HG02970 (cell line): ENCODE measurements around the gene FAHD2A.
"Not testable (repeated sequence)": the region's sequence is repeated elsewhere in the genome, so short reads cannot be mapped to it uniquely, and the experiment has no call there.

Experiments used
- ATAC-seq: cut with Tn5 transposase; IDR thresholded peaks from one replicate; pipeline ENCODE4 v1.9.1; 2021; ENCODE audit warnings: mild to moderate bottlenecking, moderate library complexity, moderate number of reproducible peaks; ENCODE audit not compliant: unreplicated experiment, low FRiP score

Gene FAHD2A

DNA sequence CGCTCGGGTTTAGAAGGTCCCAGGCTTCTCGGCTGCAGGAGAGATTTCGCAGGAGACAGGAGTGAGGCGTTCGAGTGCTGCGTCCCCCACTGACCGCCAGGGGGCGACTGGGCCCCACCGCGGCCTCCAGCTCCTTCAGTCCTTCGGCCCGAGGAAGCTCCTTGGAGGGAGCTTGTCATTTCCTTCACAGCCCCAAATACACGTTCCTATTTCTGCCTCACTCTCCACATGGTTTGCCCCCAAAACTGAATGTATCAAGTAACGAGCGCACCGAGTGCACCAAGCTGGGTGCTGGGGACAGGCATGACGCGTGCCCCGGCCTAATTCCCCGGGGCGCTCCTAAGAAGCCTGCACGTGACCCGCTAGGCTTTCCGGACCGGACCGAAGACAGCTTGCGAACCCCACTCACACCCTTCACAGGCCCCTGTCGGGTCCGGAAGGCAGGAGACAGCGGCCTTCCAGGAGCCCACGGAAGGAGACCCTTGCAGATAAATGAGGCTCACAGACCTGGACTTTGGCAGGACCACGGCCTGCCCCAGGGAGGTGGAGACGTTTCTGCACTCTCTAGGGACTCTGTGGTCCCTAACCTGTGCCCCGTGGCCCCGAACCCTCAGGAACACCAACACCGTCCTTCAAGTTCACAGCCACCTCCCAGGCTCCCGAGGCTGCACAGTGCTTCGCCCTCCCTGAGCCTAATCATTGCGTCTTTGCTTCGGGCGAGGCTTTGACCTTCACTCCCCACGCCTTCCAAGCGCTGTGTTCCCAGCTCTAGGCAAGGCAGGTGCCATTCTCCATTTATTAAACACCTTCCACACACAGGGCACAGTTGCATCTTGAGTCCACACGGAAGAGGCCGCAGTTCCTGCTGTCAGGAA, 13.0 kb upstream of the FAHD2A start:
- no peak for ATAC-seq

DNA sequence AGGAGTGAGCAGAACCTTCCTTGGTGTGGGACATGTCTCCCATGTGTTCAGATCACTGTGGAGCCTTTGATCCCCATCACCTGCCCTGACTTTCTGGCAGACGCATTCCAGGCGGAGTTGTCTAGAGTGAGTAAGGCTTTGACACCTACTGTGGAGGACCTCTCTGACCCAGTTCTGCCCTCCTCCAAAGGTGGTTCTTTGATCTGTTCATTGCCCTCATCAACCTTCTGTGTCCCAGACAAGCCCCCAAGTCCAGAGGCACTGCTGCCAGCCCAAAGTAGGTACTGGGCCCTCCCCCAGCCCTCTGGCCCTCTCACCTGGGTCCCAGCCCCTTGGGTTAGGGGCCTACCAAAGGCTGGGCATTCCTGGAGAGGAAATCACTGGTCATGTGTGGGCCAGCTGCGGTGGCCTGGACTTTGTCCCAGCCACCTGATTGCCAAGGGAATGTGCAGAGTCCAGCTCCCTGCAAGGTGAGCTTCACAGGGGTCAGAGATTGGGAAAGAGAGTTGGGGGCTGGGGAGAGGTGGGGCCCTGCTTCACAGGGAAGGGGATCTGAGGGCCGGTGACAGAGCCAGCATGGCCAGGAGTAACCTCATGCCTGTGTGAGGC, 12.1 kb upstream of the FAHD2A start:
- ATAC-seq, result no peak

DNA sequence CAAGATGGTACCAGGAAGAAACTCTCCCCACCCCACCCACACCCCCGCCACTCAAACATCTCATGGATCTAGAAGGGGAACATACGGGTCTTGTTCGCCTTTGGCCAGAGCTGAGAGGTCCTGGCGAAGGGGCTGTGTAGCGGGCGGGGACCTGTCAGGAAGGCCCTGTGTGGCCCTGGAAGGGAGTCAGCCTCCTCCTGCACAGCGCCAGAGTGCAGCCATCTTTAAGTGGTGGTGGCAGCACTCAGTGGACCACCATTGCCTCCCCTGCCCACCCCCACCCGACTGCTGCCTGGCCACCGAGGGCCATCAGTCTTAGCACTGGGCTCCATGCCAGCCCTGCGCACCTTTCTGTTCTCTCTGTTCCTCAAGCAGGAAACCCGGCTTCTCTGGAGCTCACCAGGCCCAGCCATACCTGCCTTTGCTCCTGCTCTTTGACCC, 11.6 kb upstream of the FAHD2A start:
- ATAC-seq, result no peak

DNA sequence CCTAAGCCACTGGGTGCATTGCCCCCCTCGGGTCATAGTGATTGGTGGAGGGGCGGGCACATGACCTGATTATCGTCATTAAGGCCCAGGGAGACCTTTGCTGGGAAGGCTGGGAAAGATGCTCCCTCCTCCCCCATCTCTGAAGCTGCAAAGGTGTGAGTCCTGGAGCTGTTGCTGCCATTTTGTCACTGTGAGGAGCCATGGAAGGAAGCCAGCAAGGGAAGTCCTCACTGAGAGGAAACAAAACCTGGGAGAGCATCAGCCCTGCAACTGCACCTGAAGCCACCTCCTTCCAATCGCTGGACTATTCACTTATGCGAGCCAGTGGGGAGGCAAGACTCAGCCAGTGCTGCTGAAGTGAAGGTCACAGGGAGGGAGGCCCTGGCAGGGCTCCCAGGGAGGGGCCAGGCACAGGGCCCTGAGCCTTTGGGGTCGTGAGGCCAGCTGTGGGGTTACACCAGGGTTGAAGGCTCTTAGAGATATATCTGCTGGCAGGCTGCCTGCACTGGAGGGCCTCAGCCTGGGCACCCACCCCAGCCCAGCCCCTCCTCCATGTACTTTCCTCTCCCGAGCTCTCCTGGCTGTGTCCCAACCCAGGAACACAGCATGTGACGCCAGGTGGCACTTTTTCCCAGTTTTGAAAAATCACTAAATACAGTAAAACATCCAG, 10.7 kb upstream of the FAHD2A start:
- ATAC-seq, result no peak

DNA sequence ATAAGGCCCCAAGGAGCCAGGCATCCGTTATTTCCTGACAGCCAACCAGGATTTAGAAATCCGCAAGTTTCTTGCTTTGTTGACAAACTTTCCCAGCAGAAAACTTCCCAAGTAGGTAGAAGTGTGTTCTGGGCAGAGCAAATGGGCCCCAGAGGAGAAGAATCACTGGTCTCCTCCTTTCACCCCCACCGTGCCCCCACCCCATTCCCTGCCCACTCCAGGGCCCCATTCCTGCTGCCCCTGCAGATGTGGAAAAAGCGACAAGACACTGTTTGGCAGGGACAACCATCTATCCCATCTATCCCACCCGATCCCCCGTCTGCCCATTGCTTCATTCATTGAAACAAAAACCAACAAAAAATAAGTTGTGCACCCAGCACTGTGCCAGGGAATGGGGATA, 10.2 kb upstream of the FAHD2A start:
- no peak for ATAC-seq

DNA sequence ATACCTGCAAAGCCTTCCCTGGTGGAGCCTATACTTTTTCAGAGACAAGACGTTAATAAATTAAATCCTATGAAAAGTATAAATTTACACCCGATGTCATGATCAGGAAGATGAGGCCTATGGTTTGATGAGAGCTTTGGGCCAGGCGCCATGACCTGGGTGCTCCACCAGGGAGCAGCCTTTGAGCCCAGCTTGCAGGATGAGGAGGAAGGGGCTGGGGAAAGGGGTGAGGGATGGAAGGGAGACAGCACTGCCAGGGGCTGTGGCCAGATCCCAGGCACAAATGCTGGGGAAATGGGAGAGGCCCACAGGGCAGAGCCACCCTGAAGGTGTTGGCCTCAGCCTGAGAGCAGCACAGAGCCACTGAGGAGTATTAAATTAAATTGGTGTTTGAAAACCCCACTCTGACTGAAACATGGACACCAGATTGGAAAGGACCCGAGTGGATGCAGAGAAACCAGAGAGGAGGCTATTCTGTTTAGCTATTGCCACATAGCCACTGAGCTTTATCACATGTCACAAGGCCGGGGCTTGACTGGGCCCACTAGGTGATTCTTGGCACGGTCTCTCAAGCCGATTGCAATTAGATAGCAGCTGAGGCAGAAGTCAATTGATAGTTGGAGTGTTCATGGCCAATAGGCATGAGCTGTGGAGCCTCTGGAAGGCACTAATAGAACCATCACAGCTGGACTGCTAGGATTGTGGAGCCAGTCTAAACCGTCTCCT, 9.6 kb upstream of the FAHD2A start:
- no peak for ATAC-seq

DNA sequence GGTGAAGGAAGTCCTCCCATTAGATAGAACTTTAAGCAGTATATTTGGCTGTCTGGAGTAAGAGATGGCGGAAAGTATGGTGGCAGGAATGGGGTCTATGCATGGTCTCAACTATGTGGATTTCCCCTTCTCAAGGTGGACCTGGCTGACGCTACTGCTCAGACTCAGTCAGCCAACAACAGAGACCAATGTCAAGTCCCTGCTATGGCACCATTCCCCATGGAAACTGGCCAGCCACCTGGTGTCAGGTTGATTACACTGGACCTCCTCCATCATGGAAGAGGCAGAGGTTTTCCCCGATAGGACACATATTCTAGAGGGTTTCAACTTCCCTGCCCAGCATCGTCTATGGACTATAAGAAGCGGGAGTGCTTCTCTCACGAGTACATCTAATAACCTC, 8.6 kb upstream of the FAHD2A start:
- ATAC-seq, result no peak

DNA sequence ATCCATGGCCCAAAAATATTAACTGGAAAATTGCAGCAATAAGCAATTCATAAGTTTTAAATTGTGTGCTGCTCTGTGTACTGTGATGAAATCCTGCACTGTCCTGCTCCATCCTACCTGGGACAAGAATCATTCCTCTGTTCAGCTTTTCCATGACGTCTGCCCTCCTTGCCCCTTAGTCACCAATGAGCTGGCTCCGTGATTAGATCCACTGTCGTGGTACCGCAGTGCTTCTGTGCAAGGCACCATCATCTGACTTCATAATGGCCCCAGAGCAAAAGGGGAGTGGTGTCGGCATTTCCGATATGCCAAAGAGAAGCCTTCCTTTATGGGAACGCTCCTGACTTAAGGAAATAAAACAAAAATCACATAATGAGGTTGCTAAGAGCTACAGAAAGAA, 3.4 kb upstream of the FAHD2A start:
- no peak for ATAC-seq

DNA sequence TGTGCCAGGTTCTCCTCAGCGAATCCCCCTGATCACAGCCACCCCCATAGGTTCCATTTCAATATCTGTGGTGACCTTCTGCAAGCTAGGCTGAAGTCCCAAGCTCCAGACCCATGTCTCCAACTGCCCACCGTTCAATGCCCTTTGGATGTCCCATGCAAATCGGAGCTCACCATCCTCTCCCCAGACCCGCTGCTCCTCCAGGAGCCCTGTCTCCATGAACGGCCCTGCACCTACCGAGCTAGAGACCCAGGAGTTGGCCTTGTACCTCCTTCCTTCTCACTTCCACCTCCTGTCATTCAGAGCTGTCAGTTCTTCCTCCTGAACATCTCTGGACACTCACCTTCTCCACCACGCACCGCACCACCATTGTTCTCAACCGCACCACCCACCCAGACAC, 1.0 kb upstream of the FAHD2A start:
- ATAC-seq, result no peak

DNA sequence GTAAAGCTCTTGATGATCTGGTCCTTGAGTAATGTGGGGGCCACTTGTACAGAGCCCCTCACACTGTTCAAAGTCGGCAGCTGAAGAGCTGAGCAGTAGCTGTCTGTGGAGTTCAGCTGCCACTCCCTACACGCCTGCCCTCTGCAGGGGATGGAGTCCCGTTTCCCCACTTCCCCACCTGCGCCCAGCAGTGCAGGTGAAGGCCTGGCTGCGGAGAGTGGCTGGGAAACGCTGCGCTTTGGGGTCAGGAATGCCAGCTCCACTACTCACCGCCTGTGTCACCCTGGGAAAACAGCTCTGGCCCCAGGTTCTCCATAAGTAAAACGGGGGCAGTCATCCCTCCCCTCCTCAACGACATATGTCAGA, 521 bp upstream of the FAHD2A start:
- peak; percentile 13 for ATAC-seq

DNA sequence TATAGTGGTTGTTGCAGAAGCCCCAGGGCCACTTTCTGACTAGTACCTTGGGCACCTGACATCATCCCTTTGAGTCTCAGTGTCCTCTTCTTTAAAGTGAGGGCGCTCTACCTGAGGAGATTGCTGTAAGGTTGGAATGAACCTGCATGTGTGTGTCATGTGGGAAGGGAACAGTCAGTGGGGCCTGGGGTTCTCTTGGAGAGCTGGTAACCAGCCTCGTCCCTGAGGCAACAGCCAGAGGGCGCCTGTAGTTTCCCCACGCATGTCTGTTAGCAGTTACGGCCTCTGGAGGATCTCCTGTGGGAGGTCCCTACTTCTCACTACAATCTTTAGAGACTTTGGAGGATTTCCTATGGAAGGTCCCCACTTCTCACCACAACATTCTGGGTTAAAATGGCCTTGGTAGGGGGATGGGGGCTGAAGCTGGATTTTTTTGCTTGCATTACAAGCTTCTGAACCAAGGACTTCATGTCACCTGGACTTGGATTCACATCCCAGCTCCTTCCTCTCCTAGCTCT, 755 bp downstream of the FAHD2A start:
- ATAC-seq, result not testable (repeated sequence)

DNA sequence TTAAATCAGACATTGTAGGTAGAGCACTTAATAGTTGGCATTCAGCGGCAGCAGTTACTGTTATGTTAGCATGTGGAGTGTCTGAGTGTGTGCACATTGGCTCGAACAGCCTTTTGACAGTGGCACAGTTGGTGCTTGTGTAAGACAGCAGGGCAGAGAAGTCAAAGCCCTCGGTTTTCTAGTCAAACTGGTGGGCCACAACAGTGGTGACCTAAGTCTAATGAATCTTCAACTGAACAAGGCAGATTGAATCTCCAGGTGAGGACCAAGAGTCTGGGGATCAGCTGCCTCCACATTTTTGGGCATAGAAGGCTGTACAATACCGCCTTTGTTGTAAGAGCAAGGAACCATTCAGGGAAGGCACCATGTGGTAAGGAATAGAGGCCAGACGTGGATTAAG, 1.3 kb downstream of the FAHD2A start:
- not testable (repeated sequence) for ATAC-seq

DNA sequence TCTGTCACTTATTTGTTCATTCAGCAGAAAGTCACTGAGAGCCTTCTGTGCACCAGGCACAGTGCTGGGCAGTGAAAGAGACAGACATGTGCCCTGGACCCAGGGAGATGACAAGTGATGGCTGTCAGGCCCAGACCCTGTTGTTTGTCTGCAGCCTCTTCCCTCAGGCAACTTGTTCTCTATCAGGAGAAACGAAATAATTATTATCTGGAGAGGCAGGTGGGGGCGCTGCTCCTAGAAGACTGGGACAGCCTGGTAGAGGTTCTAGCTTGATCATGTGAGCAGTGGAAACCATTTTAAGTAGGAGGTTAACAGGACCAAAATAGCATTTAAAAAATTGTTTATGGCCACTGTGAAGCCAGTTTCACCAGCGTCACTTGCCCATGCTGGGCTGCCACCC, 2.2 kb downstream of the FAHD2A start:
- ATAC-seq, result not testable (repeated sequence)

DNA sequence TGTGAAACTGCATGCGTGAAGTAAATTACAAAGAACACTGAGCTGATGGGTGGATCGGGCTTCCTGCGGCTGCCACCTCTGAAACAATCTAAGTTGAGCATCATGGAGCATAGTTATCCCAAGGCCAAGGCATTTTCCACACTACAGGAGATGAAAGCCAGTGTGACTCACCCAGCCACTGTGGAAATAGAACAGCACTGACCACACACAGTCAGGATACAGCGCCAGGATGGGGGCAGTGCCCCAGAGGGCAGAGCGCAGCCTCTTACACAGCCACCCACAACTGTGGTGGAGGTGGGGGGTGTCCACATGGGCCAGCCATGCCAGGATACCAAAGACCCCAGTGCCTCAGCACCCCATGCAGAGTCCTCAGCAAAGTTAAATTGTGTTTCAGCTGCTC, 8.7 kb downstream of the FAHD2A start:
- ATAC-seq, result not testable (repeated sequence)

DNA sequence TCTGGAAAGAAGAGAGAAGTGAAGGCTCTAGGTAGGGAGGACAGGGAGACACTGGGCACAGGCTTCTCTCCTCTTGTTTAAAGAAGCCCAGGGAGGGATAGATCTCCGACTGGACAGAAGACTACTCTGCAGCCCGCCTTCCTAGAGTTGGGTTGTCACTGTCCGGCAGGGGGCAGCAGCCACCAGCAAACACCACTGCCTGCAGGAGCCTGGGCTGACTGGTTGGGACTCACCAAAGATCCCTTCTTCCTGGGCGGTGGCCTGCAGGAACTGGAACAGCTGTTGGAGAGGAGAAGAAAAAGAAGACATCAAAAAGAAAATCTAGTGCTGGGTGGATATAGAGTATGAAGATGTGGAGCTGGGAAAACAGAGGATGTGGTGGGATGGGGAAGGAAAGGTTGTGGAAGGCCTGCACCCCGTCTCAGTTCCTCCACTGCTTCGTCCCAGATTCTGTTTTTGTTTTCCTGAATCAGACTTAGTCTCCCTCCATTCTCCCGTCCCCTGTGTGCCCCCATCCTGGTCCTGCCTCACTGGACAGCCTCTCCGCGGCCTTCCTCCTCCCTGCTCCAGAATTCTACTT, 11.6 kb downstream of the FAHD2A start:
- not testable (repeated sequence) for ATAC-seq

DNA sequence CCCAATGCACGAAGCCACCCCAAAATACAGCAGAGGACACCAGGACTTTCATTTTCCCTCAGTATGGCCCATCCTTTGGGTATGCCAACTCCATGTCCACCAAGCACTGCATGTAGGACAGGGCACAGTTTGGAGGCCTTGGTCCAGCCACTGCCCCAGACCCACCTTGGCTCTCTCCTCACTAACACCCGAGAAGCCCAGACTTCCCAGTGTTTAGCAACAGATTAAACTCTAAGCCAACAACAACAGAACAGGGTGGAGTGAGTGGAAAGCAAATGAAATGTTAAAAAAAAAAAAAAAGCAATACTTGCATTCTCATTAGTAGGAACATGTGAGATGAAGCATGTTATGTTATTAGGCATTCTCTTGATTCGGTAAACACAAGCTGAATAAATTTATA, 12.6 kb downstream of the FAHD2A start:
- not testable (repeated sequence) for ATAC-seq

DNA sequence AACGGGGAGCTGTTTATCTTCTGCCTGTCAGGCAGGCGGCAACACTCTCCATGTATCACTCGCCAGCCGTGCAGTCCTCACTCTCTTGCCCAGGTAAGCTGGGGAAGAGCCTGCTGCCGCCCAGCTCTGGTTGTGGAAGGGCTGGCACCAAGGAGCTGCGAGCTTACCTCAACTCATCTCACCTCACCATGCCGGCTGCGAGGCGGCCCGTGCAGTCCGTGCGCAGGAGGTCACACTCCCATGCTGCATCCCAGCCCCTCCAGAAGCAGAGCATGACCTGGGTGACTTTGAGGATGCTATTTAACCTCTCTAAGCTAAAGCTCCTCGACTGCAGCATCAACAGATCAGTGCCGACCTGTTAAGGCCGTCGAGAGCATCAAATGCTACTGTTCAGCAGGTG, 13.1 kb downstream of the FAHD2A start:
- ATAC-seq, result not testable (repeated sequence)

DNA sequence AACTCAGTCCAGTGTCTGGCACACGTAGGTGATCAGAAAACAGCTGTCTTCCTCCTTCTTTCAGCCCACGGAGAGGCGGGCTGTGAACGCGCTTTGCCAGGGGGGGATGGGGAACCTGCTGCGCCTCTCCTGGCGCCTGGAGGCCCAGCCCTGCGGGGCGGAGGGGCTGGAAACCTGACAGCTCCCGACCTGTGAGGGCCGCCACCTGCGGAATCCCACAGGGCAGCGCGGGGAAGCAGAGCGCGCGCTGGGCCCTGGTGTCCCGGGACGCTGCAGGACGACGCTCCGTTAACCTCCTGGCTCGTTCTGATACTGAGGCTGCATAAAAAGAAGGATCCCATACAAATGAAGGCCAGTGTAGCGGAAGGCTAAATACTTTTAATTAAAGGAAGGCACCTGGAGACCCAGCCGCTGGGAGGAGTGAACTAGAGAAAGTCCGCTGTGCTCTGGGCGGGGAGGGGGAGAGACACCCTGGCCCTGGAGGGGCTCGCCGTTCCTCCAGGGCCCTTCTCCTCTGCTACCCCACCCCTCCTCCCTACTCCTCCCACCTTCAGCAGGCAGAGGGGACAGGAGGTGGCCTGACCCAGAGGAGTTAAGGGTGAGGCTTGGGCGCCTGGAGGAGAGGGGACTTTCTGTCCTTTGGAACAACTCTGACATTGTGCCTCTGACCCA, 24.8 kb downstream of the FAHD2A start:
- ATAC-seq, result not testable (repeated sequence)

DNA sequence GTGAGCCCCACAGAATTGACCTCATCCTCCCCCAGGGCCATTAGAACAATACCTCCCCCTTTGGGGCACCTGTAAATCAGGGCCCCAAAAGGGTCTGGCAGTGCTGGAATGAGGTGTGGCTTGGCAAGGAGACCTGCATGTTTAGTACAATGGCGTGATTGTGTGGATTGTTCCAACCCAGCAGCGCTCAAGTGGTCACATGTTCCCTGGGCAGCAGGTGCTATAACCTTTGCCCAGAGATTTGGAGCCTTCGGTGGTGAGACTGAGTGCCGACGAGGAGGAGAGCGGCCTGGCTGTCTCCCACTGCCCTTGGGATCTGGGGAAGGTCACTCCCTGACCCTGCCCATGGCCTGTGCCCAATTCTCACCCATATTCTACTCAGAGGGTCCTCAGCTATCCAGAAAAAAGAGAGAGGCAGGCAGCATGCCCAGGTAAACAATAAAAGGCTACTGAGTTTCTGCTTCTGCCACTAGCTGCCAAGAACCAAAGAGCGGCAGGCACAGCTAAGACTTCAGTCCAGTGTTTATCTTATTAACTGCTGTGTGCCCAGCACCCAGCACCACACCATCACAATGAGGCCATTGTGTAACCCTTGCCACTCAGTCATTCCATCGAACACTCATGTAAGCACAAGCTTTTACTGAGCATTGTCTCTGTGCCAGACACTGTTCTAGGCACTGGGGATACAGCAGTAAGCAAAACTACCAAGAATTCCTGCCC, 27.4 kb downstream of the FAHD2A start:
- not testable (repeated sequence) for ATAC-seq
